ENCODE measurements around the gene EIF4G2.
"Not testable (repeated sequence)": the region's sequence is repeated elsewhere in the genome, so short reads cannot be mapped to it uniquely, and the experiment has no call there.

EIF4G2 gene
- 1,190 to 1,470 (median 1,351) reads per million in 4 donors for total RNA-seq

DNA sequence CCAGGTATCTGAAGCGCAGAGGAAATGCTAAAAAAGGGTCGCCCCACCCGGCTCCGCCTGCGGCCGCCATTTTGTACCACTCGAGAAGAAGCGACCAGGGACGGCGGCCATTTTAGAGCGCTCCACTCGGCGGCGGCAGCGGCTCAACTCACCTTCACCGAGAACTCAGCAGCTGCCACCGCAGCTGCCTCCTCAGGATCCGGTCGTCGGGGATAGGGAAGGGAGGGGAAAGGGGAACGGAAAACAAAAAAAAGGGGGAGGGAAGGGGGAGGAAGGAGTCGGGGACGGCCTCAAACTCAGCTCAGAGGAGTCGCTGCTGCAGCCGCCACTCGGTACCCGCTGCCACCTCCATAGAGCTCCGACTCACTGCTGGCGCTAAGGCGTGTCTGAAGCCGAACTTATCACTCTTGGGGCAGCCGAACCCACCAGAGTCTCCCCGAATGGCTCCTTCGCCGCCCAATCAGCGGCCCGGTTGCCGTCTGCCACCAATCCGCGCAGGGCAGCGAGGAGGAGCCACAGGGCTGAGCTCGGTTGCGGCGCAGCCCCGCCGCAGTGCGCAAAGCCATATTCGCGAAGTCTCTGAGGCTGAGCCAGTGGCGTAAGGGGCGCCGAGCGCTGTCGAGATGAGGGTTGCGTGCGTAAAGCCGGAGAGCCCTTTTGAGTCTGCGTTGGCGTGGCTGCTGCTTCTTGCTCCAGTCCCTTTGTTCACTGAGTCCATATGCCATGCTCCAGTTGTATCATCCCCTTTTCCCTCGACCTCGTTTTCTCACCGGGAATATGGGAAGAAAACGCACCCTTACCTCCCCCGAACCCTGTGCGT, at the start of gene EIF4G2:
Gene EIF4G2, minus strand, starts transcription at position 374 of the 820 bp plus-strand sequence.
- peak; percentile 97 to 99 (median 97) for DNase-seq

DNA sequence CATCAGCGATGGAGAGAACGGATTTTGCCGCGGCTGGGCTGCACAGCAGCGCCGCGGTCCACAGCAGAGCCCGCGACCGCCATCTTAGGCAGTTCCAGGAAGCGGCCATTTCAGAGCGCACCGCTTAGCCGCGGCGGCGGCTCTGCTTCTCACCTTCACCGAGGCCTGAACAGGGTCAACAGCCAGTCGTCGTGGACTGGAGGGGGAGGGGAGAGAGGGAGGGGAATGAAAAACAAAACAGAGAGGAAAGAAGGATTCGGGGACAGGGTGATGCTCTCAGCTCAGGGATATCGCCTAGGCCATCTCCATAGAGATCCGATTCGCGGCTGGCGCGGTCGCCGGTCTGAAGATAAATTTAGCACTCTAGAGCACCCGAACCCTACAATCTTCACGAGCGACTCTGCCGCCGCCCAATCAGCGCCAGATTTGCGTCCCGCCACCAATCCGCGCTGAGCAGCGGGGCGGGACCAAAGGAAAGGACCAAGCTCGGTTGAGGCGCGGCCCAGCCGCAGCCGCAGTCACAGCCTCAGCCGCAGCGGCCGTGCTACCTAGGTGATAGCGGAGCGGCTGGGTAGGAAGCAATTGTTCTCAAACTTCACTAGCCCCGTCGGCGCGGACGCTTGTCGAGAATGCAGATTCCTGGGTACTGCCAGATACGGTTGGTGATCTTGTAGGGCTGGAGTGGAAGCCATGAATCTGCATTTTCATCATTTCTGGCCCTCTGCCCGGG, 49.1 kb upstream of the EIF4G2 start, which contains the start of gene ZBED5:
Gene ZBED5, minus strand, starts transcription at position 345 of the 730 bp plus-strand sequence. CDS start 3,108 bp downstream, outside the sequence.
- peak; percentile 87 to 98 (median 91) for DNase-seq

DNA sequence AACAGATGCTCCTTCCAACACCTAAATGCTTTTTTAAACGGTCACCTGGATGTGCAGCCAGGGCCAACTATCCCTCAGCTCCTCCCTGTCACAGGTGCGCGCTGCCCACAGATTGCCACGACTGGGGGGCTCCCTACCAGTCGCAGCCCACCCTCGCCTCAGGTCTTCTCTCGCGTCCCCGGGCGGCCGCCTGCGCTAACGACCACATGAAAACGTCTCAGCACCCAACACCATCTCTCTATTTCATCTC, 48.7 kb upstream of the EIF4G2 start:
- DNase-seq = no peak

DNA sequence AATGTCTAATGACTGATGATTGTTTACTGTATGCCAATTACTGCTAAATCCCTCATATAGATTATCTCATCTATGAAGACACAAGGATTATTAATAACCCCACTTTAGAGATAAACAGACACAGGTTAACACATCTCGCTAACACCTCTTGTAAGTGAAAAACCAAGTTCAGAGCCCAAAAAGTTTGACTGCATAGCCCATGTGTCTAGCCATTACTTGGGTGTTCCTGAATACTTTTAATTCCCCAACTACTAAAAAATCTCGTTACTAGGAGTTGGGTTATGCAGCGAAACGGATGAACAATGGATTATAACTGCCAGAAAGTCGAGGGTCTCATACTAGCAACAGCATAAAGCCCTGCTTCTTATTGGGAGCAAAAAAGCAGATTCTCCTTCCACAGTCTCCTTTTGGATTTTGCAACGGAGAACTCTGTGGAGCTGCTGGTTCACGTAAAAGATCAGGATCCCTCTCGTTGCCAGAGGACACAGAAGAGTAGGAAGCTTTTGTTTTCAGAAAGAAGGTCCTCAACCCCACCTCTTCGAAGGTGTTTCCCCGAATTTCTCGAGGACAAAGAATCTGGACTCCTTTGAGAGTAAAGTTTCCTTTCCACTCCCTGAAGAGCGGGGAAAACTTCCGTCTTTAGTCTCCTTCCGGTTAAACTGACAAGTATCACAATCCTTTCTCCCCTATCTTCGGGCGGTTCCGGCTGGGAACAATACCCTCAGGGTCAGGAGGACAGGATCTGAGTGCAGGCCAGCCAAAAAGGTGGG, 48.1 kb upstream of the EIF4G2 start:
- peak in 1 of 5 donors; percentile 26 for DNase-seq

DNA sequence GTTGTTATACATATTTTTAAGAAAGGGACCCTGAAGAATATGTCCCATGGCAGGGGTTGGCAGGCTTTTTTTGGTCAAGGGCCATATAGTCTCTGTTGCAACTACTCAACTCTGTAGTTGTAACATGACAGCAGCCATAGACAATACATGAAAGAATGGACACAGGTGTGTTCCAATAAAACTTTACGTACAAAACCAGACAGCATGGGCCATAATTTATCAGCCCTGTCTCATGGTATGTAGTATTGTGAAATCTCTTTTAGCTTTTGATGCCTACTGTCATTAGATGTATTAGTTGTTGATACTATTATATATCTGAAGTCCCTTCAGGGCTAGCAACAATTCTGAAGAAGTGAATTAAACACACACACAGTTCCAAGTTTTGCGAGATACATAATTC, 46.6 kb upstream of the EIF4G2 start:
- no peak for DNase-seq

DNA sequence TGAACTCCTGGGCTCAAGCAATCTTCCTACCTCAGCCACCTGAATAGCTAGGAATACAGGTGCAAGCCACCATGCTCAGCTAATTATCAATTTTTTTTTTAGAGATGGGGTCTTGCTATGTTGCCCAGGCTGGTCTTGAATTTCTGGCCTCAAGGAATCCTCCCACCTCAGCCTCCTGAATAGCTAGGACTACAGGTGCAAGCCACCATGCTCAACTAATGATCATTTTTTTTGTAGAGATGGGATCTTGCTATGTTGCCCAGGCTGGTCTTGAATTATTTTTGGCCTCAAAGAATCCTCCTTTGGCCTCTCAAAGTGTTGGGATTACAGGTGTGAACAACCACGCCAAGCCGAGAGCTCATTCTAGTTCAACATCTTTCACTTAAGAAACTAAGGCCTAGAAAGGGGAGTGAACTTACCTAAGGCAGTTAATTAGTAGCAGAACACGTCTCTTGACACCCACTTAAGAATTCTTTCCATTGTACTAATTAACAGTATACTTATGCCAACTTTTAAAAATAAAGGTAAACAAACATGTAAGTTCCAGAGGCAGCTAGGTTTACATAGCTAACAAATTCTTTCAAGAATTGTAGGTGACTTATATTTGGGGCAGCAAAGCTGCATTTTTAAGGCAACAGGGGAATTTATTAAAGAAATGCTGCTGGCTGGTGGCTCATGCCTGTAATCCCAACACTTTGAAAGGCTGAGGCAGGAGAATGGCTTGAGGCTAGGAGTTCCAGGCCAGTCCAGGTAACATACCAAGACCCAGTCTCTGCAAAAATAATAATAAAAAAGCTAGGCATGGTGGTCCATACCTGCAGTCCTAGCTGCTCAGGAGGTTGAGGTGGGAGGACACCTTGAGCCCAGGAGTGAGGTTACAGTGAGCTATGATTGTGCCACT, 39.5 kb upstream of the EIF4G2 start:
- DNase-seq = no peak

DNA sequence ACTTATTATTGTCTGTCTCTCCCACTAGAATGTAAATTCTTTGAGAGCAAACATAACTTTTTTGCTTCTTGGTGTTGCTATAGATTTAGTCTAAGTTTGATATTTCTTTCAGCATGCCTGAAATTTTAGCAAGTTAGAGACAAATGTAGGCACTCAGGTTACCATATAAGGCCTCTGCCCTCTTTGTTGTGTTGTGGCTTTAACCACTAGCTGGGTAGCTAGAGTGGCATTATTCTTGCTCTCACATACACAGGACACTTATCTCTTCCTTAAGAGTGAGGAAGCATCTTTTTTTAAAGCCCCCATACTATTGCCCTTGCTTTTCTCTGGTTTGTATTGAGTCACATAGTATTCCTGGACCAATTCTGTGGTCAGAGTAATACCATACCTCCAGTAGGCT, 37.9 kb upstream of the EIF4G2 start:
- no peak for DNase-seq

DNA sequence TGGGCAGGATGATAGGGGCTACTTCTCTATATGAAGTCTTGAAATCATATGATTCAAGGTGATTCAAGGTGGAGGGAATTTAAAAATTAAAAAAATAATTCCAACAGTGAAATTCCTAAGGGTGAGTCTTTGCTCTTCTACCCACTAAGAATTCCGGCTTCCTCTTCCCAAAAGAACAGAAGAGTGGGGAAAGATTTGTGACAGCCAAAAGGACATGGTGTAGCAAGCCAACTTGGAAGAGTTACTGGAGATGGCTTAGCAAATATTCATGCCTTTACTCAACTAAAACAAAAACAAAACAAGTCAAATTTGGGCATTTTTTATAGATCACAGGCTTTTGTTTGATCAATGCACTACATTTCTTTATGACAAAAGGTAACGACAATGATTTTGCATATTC, 36.9 kb upstream of the EIF4G2 start:
- DNase-seq = no peak

DNA sequence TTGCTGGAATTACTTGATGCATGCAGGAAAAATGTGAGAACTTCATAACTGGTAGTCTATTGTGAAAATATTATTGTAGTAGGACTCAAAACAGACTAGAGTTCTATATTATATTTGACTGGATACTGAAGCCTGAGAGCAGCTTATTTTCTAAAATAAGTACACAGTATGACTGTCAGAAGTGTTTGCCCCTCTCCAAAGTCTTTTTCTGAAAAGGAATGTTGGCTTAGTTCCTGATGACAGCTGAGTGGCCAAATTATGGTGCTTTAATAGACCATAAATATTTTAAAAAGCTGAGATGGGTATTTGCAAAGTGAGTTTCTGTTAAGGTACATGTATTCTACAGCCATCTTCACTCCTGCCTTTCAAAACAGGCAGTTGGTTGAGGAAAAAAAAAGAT, 36.1 kb upstream of the EIF4G2 start:
- DNase-seq = no peak

DNA sequence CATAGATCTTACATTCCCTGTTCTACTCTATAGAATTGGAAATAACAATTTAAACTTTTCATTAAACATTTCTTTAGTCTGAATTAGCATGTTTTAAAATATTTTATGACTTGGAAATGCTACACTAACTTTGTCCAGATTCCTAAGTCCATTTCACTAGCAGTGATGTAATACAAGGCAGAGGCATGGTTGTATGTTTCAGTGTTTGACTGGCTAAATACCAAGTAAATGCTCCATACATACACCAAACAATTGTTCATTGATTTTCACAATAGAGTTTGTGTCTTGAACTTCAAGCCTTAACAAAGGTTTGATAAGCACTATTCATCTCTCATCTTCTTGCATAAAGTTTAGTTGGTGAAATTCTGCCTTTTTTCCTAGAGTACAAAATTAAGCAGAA, 35.6 kb upstream of the EIF4G2 start:
- DNase-seq = no peak

DNA sequence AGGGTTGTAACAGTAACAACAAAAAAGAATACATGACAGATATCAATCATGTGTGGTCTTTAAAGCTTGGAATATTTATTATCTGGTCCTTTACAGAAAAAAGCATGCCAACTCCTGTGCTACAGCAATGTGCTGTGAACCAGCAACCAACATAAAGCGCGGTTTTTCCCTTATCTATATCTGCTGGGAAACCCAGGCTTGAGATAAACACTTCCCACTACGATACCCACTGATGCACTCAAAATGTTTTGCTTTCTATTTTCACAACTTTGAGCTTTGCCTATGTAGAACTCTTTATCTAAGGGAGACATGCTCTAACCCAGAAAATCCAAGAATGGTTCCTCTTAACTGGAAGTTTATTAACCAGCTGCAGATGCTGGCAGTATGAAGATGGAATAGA, 30.2 kb upstream of the EIF4G2 start:
- no peak for DNase-seq

DNA sequence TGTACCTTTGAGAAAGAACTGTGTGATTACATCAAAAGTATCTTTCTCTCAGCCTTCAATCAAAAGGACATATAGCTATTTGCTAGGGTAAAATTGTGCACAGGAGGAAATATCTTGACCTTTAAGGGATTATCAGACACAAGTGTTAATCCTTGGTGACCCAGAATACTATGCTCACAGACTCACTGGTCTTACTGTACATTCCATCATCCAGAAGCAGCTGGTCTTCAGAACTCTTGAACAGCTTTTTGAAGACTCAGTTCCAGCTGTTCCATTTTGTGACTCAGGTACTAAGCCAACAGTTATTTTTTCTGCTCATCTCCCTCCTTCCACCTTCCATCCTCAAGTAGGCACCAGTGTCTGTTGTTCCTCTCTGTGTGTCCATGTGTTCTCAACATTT, 29.4 kb upstream of the EIF4G2 start:
- no peak for DNase-seq

DNA sequence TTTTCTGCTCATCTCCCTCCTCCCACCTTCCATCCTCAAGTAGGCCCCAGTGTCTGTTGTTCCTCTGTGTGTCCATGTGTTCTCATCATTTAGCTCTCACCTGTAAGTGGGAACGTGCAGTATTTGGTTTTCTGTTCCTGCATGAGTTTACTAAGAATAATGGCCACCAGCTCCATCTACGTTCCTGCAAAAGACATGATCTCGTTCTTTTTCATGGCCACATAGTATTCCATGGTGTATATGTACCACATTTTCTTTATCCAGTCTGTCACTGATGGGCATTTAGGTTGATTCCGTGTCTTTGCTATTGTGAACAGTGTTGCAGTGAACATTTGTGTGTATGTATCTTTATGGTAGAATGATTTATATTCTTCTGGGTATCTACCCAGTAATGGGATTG, 28.2 kb upstream of the EIF4G2 start:
- DNase-seq = not testable (repeated sequence)

DNA sequence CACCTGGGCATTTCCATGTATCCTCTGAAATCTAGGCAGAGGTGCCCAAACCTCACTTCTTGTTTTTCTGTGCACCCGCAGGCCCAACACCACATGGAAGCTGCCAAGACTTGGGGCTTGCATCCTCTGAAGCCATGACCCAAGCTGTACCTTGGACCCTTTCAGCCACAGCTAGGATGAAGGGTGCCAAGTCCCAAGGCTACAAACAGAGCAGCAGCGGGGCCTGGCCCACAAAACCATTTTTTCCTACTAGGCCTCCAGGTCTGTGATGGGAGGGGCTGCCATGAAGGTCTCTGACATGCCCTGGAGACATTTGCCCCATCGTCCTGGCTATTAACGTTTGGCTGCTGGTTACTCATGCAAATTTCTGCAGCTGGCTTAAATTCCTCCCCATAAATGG, 20.4 kb upstream of the EIF4G2 start:
- no peak for DNase-seq

DNA sequence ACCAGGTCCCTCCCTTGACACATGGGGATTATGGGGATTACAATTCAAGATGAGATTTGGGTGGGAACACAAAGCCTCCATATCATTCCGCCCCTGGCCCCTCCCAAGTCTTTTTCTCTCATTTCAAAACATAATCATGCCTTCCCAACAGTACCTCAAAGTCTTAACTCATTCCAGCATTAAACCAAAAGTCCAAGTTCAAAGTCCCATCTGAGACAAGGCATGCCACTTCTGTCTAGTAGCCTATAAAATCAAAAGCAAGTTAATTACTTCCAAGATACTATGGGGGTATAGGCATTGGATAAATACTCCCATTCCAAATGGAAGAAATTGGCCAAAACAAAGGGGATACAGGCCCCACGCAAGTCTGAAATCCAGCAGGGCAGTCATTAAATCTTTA, 19.7 kb upstream of the EIF4G2 start:
- DNase-seq = no peak

DNA sequence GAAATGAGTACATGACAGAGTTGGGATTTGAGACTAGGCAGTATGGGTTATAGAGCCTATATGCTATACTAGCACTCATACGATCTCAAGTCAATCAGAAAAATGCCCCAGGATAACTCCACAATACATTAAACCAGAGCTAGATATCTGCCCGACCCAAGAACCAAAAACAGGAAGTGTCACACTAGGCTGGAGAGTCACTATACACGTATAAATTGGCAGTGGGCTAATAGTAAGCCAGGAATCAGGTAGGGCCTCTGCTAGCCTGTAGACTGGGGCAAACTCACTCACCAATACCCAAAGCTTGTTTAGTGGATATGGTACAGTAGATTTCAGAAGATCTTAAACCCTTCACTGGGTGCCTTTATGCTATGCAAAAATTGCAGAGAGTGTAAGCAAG, 16.2 kb upstream of the EIF4G2 start:
- no peak for DNase-seq

DNA sequence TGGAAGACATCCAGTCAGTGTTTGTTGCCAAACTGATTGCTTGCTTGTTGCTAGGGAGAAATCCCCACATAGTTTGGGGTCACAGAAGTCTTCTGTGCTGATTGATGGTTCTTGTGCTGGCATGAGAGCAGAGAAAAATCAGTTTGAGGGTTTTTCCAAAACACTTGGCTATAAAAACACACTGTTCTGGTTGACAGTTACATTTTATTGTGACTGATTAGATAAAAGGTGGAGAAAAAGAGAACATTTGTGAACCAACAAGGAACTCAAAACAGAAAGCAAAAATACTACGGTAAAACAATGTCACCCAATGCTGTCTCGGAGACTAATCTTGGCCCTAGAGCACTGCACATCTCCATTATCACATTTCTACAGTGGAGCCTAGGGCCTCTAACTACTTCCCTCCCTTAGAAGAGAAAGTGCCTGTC, 14.4 kb upstream of the EIF4G2 start:
- no peak for DNase-seq

DNA sequence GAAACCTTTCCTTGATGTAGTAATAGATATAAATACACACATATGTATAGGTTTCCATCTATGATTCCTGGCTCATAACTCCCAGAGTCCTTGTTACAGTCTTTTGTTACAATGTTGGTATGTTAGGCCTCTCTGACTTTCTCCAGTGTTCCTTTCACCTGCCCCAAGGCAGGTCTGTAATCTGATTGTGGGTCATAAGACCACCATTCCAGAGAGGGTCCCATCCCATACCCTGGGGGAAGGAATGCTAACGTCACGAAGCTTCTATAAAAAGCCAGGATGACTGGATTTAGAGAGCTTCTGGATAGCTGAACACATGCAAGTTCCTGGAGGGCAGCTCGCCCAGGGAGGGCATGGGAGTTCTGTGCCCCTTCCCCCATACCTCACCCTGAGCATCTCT, 13.8 kb upstream of the EIF4G2 start:
- DNase-seq = not testable (repeated sequence)

DNA sequence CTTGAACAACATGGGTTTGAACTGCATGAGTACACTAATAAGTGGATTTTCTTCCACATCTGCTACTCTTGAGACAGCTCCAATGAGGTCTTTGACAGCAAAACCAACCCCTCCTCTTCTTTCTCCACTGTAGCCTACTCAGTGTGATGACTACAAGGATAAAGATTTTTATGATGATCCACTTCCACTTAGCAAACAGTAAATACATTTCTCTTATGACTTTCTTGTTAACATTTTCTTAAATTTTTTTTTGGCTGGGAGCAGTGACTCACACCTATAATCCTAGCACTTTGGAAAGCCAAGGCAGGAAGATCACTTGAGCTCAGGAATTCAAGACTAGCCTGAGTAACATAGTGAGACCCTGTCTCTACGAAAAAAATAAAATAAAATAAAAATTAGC, 9.9 kb upstream of the EIF4G2 start:
- no peak for DNase-seq

DNA sequence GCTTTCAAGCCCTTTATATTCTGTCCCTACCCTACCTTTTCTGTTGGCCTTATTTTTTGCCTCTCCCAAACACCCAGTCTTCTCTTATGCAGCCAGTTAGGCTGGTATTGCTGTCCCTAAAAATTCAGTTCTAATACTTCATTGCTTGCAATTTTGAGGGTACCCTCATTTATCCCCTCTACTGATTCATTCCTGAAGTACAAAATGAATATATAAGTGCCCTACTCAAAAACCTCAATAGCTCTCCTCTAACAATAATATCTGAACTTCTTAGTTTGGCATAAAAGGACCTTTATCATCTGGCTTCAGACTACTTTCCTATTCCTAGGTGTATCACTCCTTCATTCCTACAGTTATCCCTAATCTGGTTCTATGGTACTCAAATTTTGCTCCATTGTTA, 5.2 kb upstream of the EIF4G2 start:
- DNase-seq = no peak

DNA sequence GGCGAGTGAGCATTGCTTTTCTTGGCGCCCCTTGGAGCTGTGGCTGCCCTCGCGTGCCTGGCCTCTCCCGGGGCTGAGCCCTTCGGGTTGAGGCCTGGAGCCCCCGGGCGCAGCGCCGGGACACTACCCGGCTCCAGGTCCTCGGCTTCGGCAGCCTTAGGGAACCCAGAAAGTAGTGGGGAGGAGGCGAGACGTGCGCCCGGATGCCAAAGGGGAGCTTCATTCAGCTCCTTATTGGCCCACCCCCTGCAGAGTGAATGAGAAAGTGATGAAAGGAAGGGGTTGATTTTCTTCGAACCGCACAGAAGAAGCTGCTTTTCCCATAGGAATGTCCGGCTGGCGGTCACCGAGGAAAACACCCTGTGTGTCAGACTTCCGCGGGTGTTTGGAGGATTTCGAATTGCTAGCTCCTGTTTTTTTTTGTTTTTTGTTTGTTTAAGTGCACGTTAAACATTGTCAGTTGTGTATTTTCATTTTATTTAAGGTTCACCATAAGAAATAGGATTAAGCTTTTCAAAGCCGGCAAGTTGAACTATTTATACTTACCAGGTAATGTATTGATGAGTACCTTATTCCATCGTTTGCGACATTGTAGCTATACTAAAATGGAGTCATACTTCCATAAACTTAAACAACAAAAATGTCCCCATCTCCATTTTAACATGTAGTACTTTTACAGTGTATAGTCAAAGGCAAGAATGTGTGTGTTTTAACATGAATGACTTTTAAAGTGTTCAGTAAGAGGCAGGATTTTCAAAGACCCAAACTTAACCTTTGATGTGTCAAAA, 841 bp upstream of the EIF4G2 start:
- peak in 2 of 5 donors; percentile 32 to 35 for DNase-seq

DNA sequence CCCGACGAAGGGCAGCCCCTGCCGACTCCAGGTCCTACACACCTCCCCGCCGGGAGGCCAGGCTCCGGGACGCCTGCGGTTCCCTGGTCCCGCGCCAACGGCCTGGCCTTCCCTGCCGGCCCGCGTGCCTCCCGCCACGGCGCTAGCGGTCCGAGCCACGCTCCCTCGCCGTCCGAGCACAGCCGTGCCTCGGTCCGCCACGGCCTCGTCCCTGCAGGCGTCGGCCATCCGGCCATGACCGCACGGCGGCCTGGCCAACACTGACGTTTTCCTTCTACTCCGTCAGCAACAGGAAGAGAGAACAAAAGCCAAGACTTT, 532 bp downstream of the EIF4G2 start:
- DNase-seq = no peak
